Vagina (tissue), 2 donors: Measurements from ENCODE around the gene RAB29.

Experiments used
- CTCF ChIP-seq, 3 experiments: fragments of 450-650 bp in 2 of 3; fragments of 200-600 bp in 1 of 3; sonication (generic) in 1 of 3; IDR thresholded peaks; one replicate each; pipeline ENCODE4 v1.5.1; 2017 to 2019; ENCODE audit warnings: antibody characterized with exemption in 3 of 3, mild to moderate bottlenecking in 2 of 3, moderate library complexity in 2 of 3
- POLR2A ChIP-seq, 2 donors: fragments of 450-650 bp; IDR thresholded peaks; one replicate each; pipeline ENCODE4 v1.6.1; 2017; ENCODE audit warnings: antibody characterized with exemption in 2 of 2, mild to moderate bottlenecking in 2 of 2, moderate library complexity in 2 of 2

- no peak for TF ChIP-seq CTCF (IDR thresholded peaks at IDR 0.05)
- no peak for TF ChIP-seq POLR2A (IDR thresholded peaks at IDR 0.05)
Observed at GRCh38 chr1:205725514-205725913, 49.8 kb downstream of the RAB29 start.
